Measurements from ENCODE around the gene SETD1B.
A peak's percentile ranks its signal among the peaks of the same experiment; 100 is the strongest.

Gene SETD1B

GRCh38 chr12:121805171-121806008 is 1.6 kb downstream of the SETD1B start:
- no peak for TF ChIP-seq CTCF (IDR thresholded peaks at IDR 0.05; ENCODE audit: control insufficient read depth, insufficient read depth, low read depth, low read length, missing control alignments)
- DNase-seq (ENCODE audit: low read depth) = no peak
- H3K4me3 ChIP-seq (ENCODE audit: control insufficient read depth, low read depth, low read length) = peak overlapping the region; percentile 70

DNA sequence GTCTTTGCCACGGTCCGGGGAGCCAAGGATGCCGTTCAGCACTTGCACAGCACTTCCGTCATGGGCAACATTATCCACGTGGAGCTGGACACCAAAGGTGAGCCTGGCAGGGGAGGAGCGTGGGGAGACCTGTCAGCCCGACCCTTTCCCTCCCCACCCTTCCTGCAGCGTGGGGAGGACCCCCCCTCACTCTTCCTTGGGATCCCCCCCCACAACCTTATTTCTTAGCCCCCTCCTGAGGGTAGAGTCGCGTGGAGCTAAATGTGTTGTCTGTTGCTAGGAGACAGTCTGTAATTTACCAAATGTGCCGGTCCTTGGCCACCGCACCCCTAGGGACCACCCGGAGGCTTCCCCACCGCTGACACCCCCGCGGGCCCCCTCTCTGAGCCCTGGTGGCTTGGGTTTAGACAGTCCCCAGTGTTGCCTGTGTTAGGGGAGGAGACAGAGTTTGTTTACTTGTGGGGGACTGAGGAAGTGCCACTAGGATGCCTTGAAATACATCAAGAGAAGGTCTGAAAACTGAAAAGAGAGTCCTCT is 2.3 kb downstream of the SETD1B start:
- H3K4me3 ChIP-seq (ENCODE audit: control insufficient read depth, low read depth, low read length) = peak overlapping the region; percentile 70
- TF ChIP-seq CTCF (IDR thresholded peaks at IDR 0.05; ENCODE audit: control insufficient read depth, insufficient read depth, low read depth, low read length, missing control alignments) = no peak
- no peak for DNase-seq (ENCODE audit: low read depth)

DNA sequence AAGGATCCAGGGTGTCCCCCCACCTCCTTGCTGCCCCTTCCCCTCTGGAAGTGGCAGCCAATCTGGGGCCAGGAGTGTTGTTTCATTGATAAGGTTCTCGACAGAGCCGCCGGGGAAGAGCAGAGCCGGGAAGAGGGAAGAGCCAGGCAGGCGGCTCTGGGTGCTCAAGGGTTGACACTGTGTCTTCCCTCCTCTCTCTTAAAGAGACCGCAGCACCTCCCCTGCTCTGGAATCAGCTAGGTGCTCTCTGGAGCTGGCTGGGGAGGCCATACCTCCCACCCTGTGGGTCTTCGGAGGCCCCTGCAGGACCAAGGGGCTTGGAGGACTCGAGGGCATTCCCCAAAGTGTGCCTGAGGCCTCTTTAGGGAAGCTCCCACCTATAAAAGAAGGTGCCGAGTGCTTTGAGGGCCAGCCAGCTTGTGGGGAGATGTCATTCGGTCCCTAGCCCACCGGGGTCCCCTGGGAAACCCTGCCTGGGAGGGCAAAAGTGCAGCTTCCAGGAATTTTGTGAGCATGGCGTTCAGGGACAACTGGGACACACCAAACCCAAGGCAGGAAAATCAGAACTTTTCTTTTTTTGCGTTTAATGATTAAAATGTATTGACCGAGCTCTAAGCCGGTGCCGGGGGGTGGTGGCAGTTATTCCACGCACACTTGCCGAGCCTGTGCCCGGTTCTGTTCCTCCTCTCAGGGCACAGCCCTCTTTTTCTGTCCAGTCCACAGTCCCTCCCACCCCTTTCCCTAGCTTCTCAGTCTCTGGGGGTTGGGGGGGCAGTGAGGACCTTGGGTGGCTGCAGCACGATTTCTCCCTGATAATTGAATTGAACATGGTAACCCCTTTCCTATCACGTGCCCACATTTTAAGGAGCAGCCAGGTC is 3.0 kb downstream of the SETD1B start:
- H3K4me3 ChIP-seq (ENCODE audit: control insufficient read depth, low read depth, low read length) = peak overlapping the region; percentile 70
- no peak for DNase-seq (ENCODE audit: low read depth)

DNA sequence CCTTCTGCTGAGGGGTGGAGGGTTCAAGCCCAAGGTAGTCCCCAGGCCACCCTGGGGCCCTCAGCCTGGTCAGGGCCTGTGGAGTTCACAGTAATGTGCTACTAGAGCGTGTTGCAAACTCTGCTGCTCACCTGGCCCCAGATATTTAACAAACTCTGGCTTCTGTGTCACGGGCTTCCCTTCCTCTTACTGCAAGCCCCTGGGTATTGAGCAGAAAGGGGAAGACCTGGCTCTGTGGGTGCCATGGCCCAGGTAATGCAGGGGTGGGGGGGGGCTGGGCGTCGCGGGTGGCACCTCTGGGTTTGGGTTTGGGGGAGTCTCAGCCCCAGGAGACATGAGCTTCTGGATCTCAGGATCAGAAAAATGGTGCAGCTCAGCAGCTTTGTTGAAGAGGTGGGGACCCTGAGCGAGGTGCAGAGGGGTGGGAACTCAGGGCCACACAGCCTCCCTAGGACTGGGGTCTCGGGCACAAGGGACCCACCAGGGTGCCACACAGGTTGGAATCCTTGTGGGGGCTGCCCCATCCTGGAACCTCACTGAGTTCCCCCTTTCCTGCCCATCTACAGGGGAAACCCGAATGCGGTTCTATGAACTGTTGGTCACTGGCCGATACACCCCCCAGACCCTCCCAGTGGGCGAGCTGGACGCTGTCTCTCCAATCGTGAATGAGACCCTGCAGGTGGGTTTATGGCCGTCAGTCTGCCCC is 4.0 kb downstream of the SETD1B start:
- TF ChIP-seq CTCF (IDR thresholded peaks at IDR 0.05; ENCODE audit: control insufficient read depth, insufficient read depth, low read depth, low read length, missing control alignments) = no peak
- DNase-seq (ENCODE audit: low read depth) = no peak
- no peak overlapping the region for H3K4me3 ChIP-seq (ENCODE audit: control insufficient read depth, low read depth, low read length)

More for the DNA sequence above, 3.0 kb downstream of the SETD1B start:
- no peak for TF ChIP-seq CTCF (IDR thresholded peaks at IDR 0.05; ENCODE audit: control insufficient read depth, insufficient read depth, low read depth, low read length, missing control alignments)

DNA sequence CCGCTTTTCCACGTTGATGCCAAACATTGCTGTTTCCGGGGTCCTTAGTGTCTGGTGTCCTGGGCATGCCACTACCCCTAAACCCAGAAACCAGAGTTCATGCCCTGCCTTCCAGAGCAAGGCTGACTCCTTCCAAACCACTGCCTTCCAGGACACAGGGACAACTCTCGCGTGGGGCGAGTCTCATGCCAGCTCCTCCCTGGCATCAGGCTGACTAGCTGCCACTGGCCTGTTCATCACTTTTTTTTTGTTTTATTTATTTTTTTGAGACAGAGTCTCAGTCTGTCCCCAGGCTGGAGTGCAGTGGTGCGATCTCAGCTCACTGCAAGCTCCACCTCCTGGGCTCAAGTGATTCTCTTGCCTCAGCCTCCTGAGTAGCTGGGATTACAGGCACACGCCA is 4.8 kb downstream of the SETD1B start:
- TF ChIP-seq CTCF (IDR thresholded peaks at IDR 0.05; ENCODE audit: control insufficient read depth, insufficient read depth, low read depth, low read length, missing control alignments) = no peak
- H3K4me3 ChIP-seq (ENCODE audit: control insufficient read depth, low read depth, low read length) = no peak overlapping the region

GRCh38 chr12:121809712-121810116 is 5.9 kb downstream of the SETD1B start:
- no peak for TF ChIP-seq CTCF (IDR thresholded peaks at IDR 0.05; ENCODE audit: control insufficient read depth, insufficient read depth, low read depth, low read length, missing control alignments)
- no peak overlapping the region for H3K4me3 ChIP-seq (ENCODE audit: control insufficient read depth, low read depth, low read length)
- no peak for DNase-seq (ENCODE audit: low read depth)

More for the DNA sequence above, 4.8 kb downstream of the SETD1B start:
- DNase-seq (ENCODE audit: low read depth) = no peak
